ENCODE data around the gene PCP2.

- TF ChIP-seq CEBPB (IDR thresholded peaks at IDR 0.05; ENCODE audit: borderline replicate concordance, low read depth, low read length) (no peak), SATB2 (CRISPR knock-in tag; IDR thresholded peaks at IDR 0.05) (no peak), SNRNP70 (IDR thresholded peaks at IDR 0.05; ENCODE audit: low read depth, low read length) (no peak), FOSL2 (CRISPR knock-in tag; IDR thresholded peaks at IDR 0.05) (no peak), BCL6 (CRISPR knock-in tag; IDR thresholded peaks at IDR 0.05) (no peak), MYNN (CRISPR knock-in tag; IDR thresholded peaks at IDR 0.05; ENCODE audit: low read depth) (no peak), EZH2 (conservative IDR thresholded peaks at IDR 0.05; ENCODE audit: low read depth, low read length) (no peak)
- TF ChIP-seq, protein P1, sequence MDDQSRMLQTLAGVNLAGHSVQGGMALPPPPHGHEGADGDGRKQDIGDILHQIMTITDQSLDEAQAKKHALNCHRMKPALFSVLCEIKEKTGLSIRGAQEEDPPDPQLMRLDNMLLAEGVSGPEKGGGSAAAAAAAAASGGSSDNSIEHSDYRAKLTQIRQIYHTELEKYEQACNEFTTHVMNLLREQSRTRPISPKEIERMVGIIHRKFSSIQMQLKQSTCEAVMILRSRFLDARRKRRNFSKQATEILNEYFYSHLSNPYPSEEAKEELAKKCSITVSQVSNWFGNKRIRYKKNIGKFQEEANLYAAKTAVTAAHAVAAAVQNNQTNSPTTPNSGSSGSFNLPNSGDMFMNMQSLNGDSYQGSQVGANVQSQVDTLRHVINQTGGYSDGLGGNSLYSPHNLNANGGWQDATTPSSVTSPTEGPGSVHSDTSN (CRISPR knock-in tag; IDR thresholded peaks at IDR 0.05; ENCODE audit: borderline replicate concordance) = no peak
- TF ChIP-seq, protein P2, sequence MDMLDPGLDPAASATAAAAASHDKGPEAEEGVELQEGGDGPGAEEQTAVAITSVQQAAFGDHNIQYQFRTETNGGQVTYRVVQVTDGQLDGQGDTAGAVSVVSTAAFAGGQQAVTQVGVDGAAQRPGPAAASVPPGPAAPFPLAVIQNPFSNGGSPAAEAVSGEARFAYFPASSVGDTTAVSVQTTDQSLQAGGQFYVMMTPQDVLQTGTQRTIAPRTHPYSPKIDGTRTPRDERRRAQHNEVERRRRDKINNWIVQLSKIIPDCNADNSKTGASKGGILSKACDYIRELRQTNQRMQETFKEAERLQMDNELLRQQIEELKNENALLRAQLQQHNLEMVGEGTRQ (IDR thresholded peaks at IDR 0.05; ENCODE audit: low read depth, low read length) = no peak
- TF ChIP-seq, protein P2 (CRISPR knock-in tag; IDR thresholded peaks at IDR 0.05; ENCODE audit: borderline replicate concordance) = no peak
- TF ChIP-seq, protein P3, sequence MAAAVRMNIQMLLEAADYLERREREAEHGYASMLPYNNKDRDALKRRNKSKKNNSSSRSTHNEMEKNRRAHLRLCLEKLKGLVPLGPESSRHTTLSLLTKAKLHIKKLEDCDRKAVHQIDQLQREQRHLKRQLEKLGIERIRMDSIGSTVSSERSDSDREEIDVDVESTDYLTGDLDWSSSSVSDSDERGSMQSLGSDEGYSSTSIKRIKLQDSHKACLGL (CRISPR knock-in tag; IDR thresholded peaks at IDR 0.05) = no peak
Observed at GRCh38 chr19:7674010-7675005, 40.8 kb upstream of the PCP2 start.
